SJCRH30 (cell line): ENCODE results near the gene NOD1. TPM values are rescaled to one million over a fixed set of nuclear protein-coding genes. Genes with fewer than 3 reads are reported as not detected.

Experiments used
- total RNA-seq: library from RNA; depleted of rRNA; stranded (reverse); fragments of >200 nt; shearing (Covaris generic); gene quantifications from 2 replicates; pipeline ENCODE4 v1.2.3, GENCODE V29; 2014; rRNA removed

The NOD1 gene
- total RNA-seq, 1 experiment from 2014 or later = 11.4 TPM

Other genes with a start within 250 kb of the NOD1 start
- gene ZNRF2, start 194.2 kb downstream of the NOD1 start, total RNA-seq = 31.1 and 35.2 TPM in 2 replicates
- gene GGCT, start 26.0 kb upstream of the NOD1 start, total RNA-seq = 124 and 126 TPM in 2 replicates
- gene GARS1, start 116.1 kb upstream of the NOD1 start, total RNA-seq = 126 and 139 TPM in 2 replicates
- gene CRHR2, start 203.7 kb upstream of the NOD1 start, total RNA-seq = not detected in 2 replicates